ENCODE data around the gene ZNF524. TPM values are rescaled to one million over a fixed set of nuclear protein-coding genes. Genes with fewer than 3 reads are reported as not detected.

ZNF524 gene
- total and polyA plus RNA-seq, 9 of the 15 experiments (the other 6 are each of a cell fraction or from before 2014, with no cell fraction given): 0.08 to 15.6 (median 2.9) TPM

DNA sequence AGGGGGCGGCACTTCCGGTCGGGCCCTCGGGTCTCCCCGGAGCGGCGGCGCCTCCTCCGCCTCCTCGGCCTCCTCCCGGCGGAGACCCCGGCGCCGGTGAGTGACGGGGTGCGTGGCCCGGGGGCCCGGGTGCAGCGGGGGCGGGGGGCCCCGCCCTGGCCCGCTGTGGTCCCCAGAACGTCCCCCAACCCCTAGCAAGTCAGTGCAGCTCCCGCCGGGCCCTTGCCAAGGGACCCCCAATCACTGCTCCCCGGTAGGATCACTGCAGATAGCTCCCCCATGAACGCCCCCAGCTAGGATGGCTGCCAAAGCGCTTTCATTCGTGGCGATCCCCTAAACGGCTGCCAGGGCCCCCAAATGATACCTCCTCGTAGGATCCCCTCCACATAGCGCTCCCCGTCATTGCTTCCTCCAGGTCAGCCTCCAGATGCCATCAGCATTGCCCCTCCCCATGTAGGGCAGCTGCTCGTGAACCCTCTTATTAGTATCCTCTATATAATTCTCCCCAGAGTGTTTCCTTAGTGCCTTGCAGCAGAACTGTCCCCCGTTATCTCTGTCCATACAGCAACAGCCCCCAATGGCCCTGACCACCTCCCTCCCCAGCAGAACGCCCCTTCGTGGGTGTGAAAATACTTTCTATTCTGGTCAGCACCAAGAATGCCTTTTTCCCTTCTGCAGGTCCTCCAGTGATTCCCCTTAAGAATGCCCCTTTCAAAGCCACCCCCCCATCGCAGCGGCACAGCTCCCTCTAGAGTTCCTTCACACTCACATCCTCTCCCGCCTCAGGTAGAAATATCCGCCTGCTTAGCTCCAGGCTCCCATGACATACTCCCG, 5.8 kb downstream of the ZNF524 start, which contains the start of gene ZNF865 (continued):
- TF ChIP-seq, protein P1, sequence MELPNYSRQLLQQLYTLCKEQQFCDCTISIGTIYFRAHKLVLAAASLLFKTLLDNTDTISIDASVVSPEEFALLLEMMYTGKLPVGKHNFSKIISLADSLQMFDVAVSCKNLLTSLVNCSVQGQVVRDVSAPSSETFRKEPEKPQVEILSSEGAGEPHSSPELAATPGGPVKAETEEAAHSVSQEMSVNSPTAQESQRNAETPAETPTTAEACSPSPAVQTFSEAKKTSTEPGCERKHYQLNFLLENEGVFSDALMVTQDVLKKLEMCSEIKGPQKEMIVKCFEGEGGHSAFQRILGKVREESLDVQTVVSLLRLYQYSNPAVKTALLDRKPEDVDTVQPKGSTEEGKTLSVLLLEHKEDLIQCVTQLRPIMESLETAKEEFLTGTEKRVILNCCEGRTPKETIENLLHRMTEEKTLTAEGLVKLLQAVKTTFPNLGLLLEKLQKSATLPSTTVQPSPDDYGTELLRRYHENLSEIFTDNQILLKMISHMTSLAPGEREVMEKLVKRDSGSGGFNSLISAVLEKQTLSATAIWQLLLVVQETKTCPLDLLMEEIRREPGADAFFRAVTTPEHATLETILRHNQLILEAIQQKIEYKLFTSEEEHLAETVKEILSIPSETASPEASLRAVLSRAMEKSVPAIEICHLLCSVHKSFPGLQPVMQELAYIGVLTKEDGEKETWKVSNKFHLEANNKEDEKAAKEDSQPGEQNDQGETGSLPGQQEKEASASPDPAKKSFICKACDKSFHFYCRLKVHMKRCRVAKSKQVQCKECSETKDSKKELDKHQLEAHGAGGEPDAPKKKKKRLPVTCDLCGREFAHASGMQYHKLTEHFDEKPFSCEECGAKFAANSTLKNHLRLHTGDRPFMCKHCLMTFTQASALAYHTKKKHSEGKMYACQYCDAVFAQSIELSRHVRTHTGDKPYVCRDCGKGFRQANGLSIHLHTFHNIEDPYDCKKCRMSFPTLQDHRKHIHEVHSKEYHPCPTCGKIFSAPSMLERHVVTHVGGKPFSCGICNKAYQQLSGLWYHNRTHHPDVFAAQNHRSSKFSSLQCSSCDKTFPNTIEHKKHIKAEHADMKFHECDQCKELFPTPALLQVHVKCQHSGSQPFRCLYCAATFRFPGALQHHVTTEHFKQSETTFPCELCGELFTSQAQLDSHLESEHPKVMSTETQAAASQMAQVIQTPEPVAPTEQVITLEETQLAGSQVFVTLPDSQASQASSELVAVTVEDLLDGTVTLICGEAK (IDR thresholded peaks at IDR 0.05): 0 out of 2 replicates have a peak, but pooled peaks have one; percentile 23
- TF ChIP-seq, protein P1 (CRISPR knock-in tag; IDR thresholded peaks at IDR 0.05): no peak
- TF ChIP-seq ETV5 (CRISPR knock-in tag; IDR thresholded peaks at IDR 0.05; ENCODE audit: low read depth) (peak; percentile 76; the same call in 1 of the 2 replicates), CHD1 (IDR thresholded peaks at IDR 0.05; ENCODE audit: low read length) (peak; percentile 87), KLF13 (tag; IDR thresholded peaks at IDR 0.05; ENCODE audit: borderline replicate concordance, low read depth) (0 out of 2 replicates have a peak, but pooled peaks have one; percentile 6), RB1 (IDR thresholded peaks at IDR 0.05; ENCODE audit: low read depth) (peak; percentile 44; the same call in 1 of the 2 replicates), SIRT6 (IDR thresholded peaks at IDR 0.05; ENCODE audit: low read depth, low read length) (no peak), BCOR (IDR thresholded peaks at IDR 0.05) (peak; percentile 39; the same call in 1 of the 2 replicates)
- TF ChIP-seq, protein P2, sequence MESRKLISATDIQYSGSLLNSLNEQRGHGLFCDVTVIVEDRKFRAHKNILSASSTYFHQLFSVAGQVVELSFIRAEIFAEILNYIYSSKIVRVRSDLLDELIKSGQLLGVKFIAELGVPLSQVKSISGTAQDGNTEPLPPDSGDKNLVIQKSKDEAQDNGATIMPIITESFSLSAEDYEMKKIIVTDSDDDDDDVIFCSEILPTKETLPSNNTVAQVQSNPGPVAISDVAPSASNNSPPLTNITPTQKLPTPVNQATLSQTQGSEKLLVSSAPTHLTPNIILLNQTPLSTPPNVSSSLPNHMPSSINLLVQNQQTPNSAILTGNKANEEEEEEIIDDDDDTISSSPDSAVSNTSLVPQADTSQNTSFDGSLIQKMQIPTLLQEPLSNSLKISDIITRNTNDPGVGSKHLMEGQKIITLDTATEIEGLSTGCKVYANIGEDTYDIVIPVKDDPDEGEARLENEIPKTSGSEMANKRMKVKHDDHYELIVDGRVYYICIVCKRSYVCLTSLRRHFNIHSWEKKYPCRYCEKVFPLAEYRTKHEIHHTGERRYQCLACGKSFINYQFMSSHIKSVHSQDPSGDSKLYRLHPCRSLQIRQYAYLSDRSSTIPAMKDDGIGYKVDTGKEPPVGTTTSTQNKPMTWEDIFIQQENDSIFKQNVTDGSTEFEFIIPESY (CRISPR knock-in tag; IDR thresholded peaks at IDR 0.05): peak; percentile 21; the same call in 1 of the 2 replicates
- TF ChIP-seq, protein P3, sequence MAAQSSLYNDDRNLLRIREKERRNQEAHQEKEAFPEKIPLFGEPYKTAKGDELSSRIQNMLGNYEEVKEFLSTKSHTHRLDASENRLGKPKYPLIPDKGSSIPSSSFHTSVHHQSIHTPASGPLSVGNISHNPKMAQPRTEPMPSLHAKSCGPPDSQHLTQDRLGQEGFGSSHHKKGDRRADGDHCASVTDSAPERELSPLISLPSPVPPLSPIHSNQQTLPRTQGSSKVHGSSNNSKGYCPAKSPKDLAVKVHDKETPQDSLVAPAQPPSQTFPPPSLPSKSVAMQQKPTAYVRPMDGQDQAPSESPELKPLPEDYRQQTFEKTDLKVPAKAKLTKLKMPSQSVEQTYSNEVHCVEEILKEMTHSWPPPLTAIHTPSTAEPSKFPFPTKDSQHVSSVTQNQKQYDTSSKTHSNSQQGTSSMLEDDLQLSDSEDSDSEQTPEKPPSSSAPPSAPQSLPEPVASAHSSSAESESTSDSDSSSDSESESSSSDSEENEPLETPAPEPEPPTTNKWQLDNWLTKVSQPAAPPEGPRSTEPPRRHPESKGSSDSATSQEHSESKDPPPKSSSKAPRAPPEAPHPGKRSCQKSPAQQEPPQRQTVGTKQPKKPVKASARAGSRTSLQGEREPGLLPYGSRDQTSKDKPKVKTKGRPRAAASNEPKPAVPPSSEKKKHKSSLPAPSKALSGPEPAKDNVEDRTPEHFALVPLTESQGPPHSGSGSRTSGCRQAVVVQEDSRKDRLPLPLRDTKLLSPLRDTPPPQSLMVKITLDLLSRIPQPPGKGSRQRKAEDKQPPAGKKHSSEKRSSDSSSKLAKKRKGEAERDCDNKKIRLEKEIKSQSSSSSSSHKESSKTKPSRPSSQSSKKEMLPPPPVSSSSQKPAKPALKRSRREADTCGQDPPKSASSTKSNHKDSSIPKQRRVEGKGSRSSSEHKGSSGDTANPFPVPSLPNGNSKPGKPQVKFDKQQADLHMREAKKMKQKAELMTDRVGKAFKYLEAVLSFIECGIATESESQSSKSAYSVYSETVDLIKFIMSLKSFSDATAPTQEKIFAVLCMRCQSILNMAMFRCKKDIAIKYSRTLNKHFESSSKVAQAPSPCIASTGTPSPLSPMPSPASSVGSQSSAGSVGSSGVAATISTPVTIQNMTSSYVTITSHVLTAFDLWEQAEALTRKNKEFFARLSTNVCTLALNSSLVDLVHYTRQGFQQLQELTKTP (IDR thresholded peaks at IDR 0.05; ENCODE audit: low read depth in 1 of 2, partially characterized antibody in 2 of 2): no peak
